ENCODE results near the gene ACBD5. TPM values are rescaled to one million over a fixed set of nuclear protein-coding genes. Genes with fewer than 3 reads are reported as not detected.
A peak's percentile ranks its signal among the peaks of the same experiment; 100 is the strongest.
"Not testable (repeated sequence)": the region's sequence is repeated elsewhere in the genome, so short reads cannot be mapped to it uniquely, and the experiment has no call there.

ACBD5 gene, protein sequence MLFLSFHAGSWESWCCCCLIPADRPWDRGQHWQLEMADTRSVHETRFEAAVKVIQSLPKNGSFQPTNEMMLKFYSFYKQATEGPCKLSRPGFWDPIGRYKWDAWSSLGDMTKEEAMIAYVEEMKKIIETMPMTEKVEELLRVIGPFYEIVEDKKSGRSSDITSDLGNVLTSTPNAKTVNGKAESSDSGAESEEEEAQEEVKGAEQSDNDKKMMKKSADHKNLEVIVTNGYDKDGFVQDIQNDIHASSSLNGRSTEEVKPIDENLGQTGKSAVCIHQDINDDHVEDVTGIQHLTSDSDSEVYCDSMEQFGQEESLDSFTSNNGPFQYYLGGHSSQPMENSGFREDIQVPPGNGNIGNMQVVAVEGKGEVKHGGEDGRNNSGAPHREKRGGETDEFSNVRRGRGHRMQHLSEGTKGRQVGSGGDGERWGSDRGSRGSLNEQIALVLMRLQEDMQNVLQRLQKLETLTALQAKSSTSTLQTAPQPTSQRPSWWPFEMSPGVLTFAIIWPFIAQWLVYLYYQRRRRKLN
- 10 to 100 TPM; 13.9 to 21.7 TPM for total RNA-seq
- polyA plus RNA-seq: 10 to 100 TPM in 1 of 2 donors, 1 to 10 TPM in 1; 7.3 to 25.9 TPM
- long read RNA-seq, donor 1, full-length matches to known transcripts: 5 of 16 reads
- long read RNA-seq, donor 1, partial matches to known transcripts: 6 of 16 reads
- long read RNA-seq, donor 1, other reads (novel, unspliced or antisense): 5 of 16 reads
- long read RNA-seq, donor 2, full-length matches to known transcripts: 10 of 17 reads
- long read RNA-seq, donor 2, partial matches to known transcripts: 4 of 17 reads
- long read RNA-seq, donor 2, other reads (novel, unspliced or antisense): 3 of 17 reads

DNA sequence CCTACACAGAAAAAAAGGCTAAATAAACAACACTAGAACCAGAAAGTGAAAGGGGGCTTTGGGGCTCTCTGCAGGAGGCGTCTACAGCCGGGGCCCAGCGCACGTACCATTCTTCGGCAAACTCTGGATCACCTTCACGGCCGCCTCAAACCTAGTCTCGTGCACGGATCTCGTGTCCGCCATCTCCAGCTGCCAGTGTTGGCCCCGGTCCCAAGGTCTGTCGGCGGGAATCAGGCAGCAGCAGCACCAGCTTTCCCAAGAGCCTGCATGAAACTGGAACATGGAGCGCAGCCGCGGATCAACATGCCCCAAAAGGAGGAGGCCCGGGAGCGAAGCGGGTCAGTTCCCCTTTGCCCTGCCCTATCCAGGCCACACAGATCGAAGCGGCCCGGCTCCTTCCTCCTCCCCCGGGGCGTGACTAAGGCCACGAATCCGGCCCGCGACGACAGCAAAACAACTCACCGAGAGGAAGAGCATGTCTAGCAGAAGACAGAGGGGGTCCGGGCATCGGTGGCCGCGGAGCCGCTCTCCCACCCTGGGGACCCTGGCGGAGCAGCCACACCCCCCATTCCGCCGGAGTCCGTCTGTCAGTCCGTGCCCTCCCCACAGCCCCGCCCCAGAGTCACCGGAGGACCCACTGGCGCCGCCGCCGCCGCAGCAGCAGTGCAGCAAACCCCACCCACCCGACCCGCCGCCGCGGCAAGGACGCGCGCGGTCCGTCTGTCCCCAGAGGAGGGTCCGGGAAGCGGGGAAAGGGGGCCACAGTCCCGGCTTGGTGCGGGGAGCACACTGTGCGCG, at the start of gene ACBD5:
TSS of gene ACBD5 (minus strand) at position 586 of the 798 bp plus-strand sequence. CDS start at position 477, 109 bp downstream.
- H3K4me3 ChIP-seq (ENCODE audit: low read length in 2 of 2): peak within 1 kb of the TSS; percentile 49 to 86
- WGBS, 2 donors: 0 to 1% methylated on average over 42 to 64 of the region's 64 CpGs
- no peaks in the 10 kb centered on the region for H3K27me3 ChIP-seq (ENCODE audit: control insufficient read depth in 1 of 2, insufficient read depth in 2 of 2, low read length in 1 of 2)
- H3K36me3 ChIP-seq (ENCODE audit: control insufficient read depth in 1 of 2, insufficient read depth in 2 of 2, low read length in 1 of 2): no peaks in the 10 kb centered on the region
- H3K9me3 ChIP-seq (ENCODE audit: control insufficient read depth, low read length): no peaks in the 10 kb centered on the region
- ATAC-seq (ENCODE audit: low FRiP score) (peak; percentile 85), DNase-seq (peak; percentile 94 to 95)
- intact Hi-C loops (cut with DNase I): loop anchor here in 1 of 2 donors (10.0 kb wide), 1 partner anchor 264 kb away; the partner anchor contains the start of gene RAB18
- H3K27ac ChIP-seq (ENCODE audit: low read depth in 1 of 2, low read length in 2 of 2): peak within 1 kb of the TSS; percentile 85 to 91
- H3K4me1 ChIP-seq (ENCODE audit: control insufficient read depth in 1 of 2, insufficient read depth in 2 of 2, low read length in 2 of 2): no peaks in the 10 kb centered on the region

DNA sequence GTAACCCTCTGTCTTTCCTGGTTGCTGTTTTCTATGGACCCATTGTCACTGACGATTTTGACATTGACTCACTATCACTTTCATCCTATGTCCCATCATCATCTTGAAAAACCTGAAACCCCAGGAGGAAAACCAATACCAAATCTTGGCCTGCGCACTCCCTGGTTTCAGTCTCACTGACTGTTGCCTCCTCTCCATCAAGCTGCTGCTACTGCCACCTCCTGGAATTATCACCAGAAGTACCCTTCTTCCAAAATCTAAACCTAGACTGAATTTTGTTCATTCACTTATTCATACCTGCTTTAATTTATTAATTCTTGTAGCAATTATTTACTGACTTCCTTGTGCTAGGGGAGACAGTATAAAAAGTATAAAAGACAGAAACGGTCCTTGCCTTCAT, 44.5 kb upstream of the ACBD5 start:
- Histone ChIP-seq H3K4me1 (ENCODE audit: control insufficient read depth in 1 of 2, insufficient read depth in 2 of 2, low read length in 2 of 2) (peaks cover 0 to 2% of the 10 kb centered on the region in 2 donors), H3K9me3 (ENCODE audit: control insufficient read depth, low read length) (no peaks in the 10 kb centered on the region), H3K27me3 (ENCODE audit: control insufficient read depth in 1 of 2, insufficient read depth in 2 of 2, low read length in 1 of 2) (no peaks in the 10 kb centered on the region), H3K4me3 (ENCODE audit: low read length in 2 of 2) (no peak overlapping the region), H3K36me3 (ENCODE audit: control insufficient read depth in 1 of 2, insufficient read depth in 2 of 2, low read length in 1 of 2) (no peaks in the 10 kb centered on the region), H3K27ac (ENCODE audit: low read depth in 1 of 2, low read length in 2 of 2) (no peak overlapping the region)
- DNase-seq (no peak), ATAC-seq (ENCODE audit: low FRiP score) (no peak)
- intact Hi-C loops (cut with DNase I): no loop called here
- 58 to 63% methylated on average over 3 of the region's 3 CpGs for WGBS, 2 donors

DNA sequence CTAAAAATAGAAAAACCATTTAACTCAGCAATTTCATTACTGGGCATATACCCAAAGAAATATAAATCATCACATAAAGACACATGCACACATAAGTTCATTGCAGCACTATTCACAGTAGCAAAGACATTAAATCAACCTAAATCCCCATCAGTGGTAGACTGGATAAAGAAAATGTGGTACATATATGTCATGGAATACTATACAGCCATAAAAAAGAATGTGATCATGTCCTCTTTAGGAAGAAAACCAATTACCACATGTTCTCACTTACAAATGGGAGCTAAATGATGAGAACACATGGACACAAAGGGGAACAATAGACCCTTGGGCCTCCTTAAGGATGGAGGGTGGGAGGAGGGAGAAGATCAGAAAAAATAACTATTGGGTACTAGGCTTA, 36.0 kb upstream of the ACBD5 start:
- ATAC-seq (ENCODE audit: low FRiP score): no peak
- H3K36me3 ChIP-seq (ENCODE audit: control insufficient read depth in 1 of 2, insufficient read depth in 2 of 2, low read length in 1 of 2): no peaks in the 10 kb centered on the region
- H3K9me3 ChIP-seq (ENCODE audit: control insufficient read depth, low read length): no peaks in the 10 kb centered on the region
- DNase-seq: no peak
- no peaks in the 10 kb centered on the region for H3K27me3 ChIP-seq (ENCODE audit: control insufficient read depth in 1 of 2, insufficient read depth in 2 of 2, low read length in 1 of 2)
- intact Hi-C loops (cut with DNase I): no loop called here
- H3K27ac ChIP-seq (ENCODE audit: low read depth in 1 of 2, low read length in 2 of 2): no peak overlapping the region
- no peaks in the 10 kb centered on the region for H3K4me1 ChIP-seq (ENCODE audit: control insufficient read depth in 1 of 2, insufficient read depth in 2 of 2, low read length in 2 of 2)
- H3K4me3 ChIP-seq (ENCODE audit: low read length in 2 of 2): no peak overlapping the region

DNA sequence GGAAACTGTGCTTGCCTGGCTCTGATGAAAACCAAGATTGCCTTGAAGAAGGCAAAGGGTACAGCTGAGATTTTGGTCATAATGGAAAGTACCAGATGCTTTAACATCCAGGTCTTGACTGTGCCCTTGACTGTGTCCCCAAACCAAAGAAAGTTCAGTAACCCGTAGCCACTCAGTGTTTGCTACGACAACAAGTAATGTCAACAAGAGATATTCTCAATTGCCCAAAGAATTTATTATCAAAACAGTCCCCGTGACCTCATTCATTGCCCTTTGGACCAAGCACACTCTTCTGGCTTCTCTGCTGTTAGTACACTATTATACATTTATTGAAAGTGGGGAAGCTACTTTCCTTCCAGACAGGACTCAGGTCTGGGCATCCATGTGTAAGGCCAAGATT, 25.4 kb upstream of the ACBD5 start:
- H3K4me1 ChIP-seq (ENCODE audit: control insufficient read depth in 1 of 2, insufficient read depth in 2 of 2, low read length in 2 of 2); DNase-seq; ATAC-seq (ENCODE audit: low FRiP score); intact Hi-C loops (cut with DNase I); H3K4me3 ChIP-seq (ENCODE audit: low read length in 2 of 2); H3K36me3 ChIP-seq (ENCODE audit: control insufficient read depth in 1 of 2, insufficient read depth in 2 of 2, low read length in 1 of 2); H3K27me3 ChIP-seq (ENCODE audit: control insufficient read depth in 1 of 2, insufficient read depth in 2 of 2, low read length in 1 of 2); H3K27ac ChIP-seq (ENCODE audit: low read depth in 1 of 2, low read length in 2 of 2); H3K9me3 ChIP-seq (ENCODE audit: control insufficient read depth, low read length): not testable (repeated sequence)
- WGBS, 2 donors: 19 to 36% methylated on average over 3 of the region's 3 CpGs

DNA sequence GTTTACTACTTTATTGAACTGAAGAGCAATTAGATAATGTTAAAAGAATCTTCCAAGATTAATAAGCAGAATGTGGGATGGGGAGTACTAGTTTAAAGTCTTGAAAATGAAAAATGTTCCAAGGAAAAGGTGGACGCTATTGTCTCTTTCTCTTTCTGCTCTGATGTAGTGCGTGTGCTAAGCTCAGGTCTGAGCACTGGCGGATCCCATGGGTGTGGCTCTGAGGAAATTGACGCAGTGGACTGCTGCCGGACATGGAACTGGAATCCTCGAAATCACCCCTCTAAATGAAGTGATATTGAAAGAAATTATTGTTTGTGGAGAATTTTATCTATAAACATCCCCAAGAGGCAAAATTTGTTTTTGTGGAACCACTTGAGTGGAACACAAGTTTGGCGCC, 22.2 kb upstream of the ACBD5 start:
- H3K36me3 ChIP-seq (ENCODE audit: control insufficient read depth in 1 of 2, insufficient read depth in 2 of 2, low read length in 1 of 2); H3K9me3 ChIP-seq (ENCODE audit: control insufficient read depth, low read length); intact Hi-C loops (cut with DNase I); H3K4me3 ChIP-seq (ENCODE audit: low read length in 2 of 2); H3K27me3 ChIP-seq (ENCODE audit: control insufficient read depth in 1 of 2, insufficient read depth in 2 of 2, low read length in 1 of 2); H3K4me1 ChIP-seq (ENCODE audit: control insufficient read depth in 1 of 2, insufficient read depth in 2 of 2, low read length in 2 of 2); DNase-seq; ATAC-seq (ENCODE audit: low FRiP score); H3K27ac ChIP-seq (ENCODE audit: low read depth in 1 of 2, low read length in 2 of 2): not testable (repeated sequence)
- 82 to 84% methylated on average over 7 of the region's 7 CpGs for WGBS, 2 donors

DNA sequence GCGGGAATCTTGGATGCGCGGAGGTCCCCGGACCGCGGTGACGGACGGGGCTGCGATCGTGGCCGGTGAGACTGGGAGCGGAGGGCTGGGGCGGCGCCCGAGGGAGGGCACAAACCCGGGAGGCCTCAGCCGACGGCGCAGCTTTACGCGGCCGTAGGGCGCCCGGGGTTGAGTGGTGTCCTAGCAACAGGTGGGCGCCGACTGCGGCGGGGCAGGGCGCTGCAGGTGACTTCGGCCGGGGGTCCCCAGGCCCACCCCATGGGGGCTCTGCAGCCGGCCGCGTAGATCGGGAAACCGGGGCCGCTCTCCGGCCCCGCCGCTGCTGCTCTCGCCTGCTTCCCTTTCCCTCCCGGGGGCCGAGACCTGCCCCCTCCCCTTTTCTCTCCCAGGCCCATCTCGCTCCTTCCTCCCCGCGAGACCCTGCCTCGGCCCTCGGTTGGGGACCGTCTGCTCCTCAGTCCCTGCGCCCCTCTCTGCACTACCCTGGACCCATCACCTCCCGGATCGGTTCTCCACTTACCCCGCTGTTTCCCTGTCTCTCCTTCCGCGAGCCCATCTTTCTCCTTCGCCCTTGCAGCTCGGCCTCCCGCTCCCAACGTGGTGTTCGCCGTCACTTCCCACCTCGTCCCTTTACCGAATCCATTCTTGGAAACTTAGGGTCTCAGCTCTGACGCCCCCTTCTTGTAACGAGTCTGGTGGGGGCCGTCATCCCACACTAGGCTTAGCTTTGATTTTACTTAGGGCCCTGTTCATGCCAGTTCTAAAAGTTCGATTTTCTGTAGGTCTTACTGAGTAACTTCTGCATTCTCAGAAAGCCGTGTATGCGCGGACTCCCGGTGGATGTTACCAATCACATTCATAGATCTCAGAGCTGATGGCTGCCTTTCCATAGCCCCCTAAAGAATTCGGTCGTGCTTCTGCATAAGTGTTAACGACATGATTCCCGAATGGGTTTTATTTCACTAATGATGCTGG, 18.5 kb upstream of the ACBD5 start:
- H3K9me3 ChIP-seq (ENCODE audit: control insufficient read depth, low read length): no peaks in the 10 kb centered on the region
- WGBS, 2 donors: 5% methylated on average over 63 to 75 of the region's 75 CpGs
- H3K27me3 ChIP-seq (ENCODE audit: control insufficient read depth in 1 of 2, insufficient read depth in 2 of 2, low read length in 1 of 2): no peaks in the 10 kb centered on the region
- peak in 1 of 2 donors; percentile 78 for DNase-seq
- no peaks in the 10 kb centered on the region for H3K36me3 ChIP-seq (ENCODE audit: control insufficient read depth in 1 of 2, insufficient read depth in 2 of 2, low read length in 1 of 2)
- ATAC-seq (ENCODE audit: low FRiP score): peak; percentile 78
- H3K4me1 ChIP-seq (ENCODE audit: control insufficient read depth in 1 of 2, insufficient read depth in 2 of 2, low read length in 2 of 2): no peaks in the 10 kb centered on the region
- intact Hi-C loops (cut with DNase I): no loop called here
- H3K4me3 ChIP-seq (ENCODE audit: low read length in 2 of 2): peak overlapping the region in 1 of 2 donors; percentile 9
- H3K27ac ChIP-seq (ENCODE audit: low read depth in 1 of 2, low read length in 2 of 2): no peak overlapping the region

DNA sequence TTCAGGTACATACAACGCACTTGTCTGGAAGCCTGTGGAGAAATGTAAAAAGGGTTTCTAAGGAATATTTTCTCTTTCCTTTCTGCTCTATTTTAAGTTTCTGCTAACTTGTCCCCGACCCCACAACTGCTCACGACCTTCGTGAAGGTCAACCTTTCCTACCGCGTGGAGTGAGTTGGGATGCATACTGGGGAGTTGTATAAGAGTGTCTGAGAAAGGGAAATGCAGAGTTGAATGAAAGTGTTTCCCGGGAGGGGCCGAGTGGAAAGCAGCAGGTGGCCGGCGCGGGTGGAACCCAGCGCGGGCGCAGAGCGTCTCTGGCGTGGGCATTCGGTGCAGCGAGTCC, 17.9 kb upstream of the ACBD5 start:
- H3K4me3 ChIP-seq (ENCODE audit: low read length in 2 of 2): peak overlapping the region in 1 of 2 donors; percentile 9
- no peaks in the 10 kb centered on the region for H3K27me3 ChIP-seq (ENCODE audit: control insufficient read depth in 1 of 2, insufficient read depth in 2 of 2, low read length in 1 of 2)
- ATAC-seq (ENCODE audit: low FRiP score) (no peak), DNase-seq (no peak)
- no peak overlapping the region for H3K27ac ChIP-seq (ENCODE audit: low read depth in 1 of 2, low read length in 2 of 2)
- H3K9me3 ChIP-seq (ENCODE audit: control insufficient read depth, low read length): no peaks in the 10 kb centered on the region
- H3K36me3 ChIP-seq (ENCODE audit: control insufficient read depth in 1 of 2, insufficient read depth in 2 of 2, low read length in 1 of 2): no peaks in the 10 kb centered on the region
- H3K4me1 ChIP-seq (ENCODE audit: control insufficient read depth in 1 of 2, insufficient read depth in 2 of 2, low read length in 2 of 2): no peaks in the 10 kb centered on the region
- 5 to 6% methylated on average over 18 of the region's 18 CpGs for WGBS, 2 donors
- intact Hi-C loops (cut with DNase I): no loop called here
